Thyroid gland (tissue), 4 donors: ENCODE measurements around the gene SEC14L5. TPM values are rescaled to one million over a fixed set of nuclear protein-coding genes. Genes with fewer than 3 reads are reported as not detected.

Source experiments
- DNase-seq, 2 donors: peaks; one replicate each; pipeline ENCODE4 v3.0.0-alpha.2; 2019
- H3K27ac ChIP-seq, 3 donors: fragments of 200-600 bp; sonication (generic); 1 replicate in 2 of 3; 2 replicates in 1 of 3; pipeline ENCODE4 v1.5.1; 2016 to 2019; ENCODE audit warnings: mild to moderate bottlenecking in 1 of 3, moderate library complexity in 1 of 3
- H3K27me3 ChIP-seq: fragments of 200-600 bp; sonication (generic); one replicate; pipeline ENCODE4 v1.5.1; 2019
- H3K36me3 ChIP-seq, 2 donors: fragments of 200-600 bp; sonication (generic); one replicate each; pipeline ENCODE4 v1.5.1; 2016 to 2019
- H3K4me1 ChIP-seq, 2 donors: fragments of 200-600 bp; sonication (generic); one replicate each; pipeline ENCODE4 v1.5.1; 2017 to 2019
- H3K4me3 ChIP-seq, 3 donors: fragments of 200-600 bp; sonication (generic); replicated peaks in 1 of 3; 1 replicate in 2 of 3; 2 replicates in 1 of 3; pipeline ENCODE4 v1.5.1; 2016; ENCODE audit warnings: mild to moderate bottlenecking in 1 of 3
- H3K9me3 ChIP-seq: fragments of 200-600 bp; sonication (generic); one replicate; pipeline ENCODE4 v1.5.1; 2017
- POLR2A ChIP-seq, 2 donors: fragments of 450-650 bp; IDR thresholded peaks; one replicate each; pipeline ENCODE4 v1.6.1; 2017; ENCODE audit warnings: antibody characterized with exemption in 2 of 2, mild to moderate bottlenecking in 2 of 2, moderate library complexity in 1 of 2
- WGBS, 2 donors: methylation state at CpG; one replicate each; pipeline ENCODE4 v1.1.5; 2017; 5-methylcytosine and 5-hydroxymethylcytosine counted together
- intact Hi-C: fragments of 100-400 bp; cut with DNase I; formaldehyde crosslinking; loops from one replicate; pipeline ENCODE4 v1.15.1; 2023
- total RNA-seq, 4 donors: library from RNA; depleted of rRNA; stranded (reverse); fragments of >200 nt; gene quantifications; one replicate each; pipeline ENCODE4 v1.2.3, GENCODE V29; 2016
- TF ChIP-seq, protein P1 (sequence below), 6 experiments: fragments of 200-600 bp in 3 of 6; fragments of 450-650 bp in 3 of 6; sonication (generic) in 3 of 6; IDR thresholded peaks; one replicate each; pipeline ENCODE4 v1.5.1; 2016 to 2019; ENCODE audit warnings: antibody characterized with exemption in 6 of 6, mild to moderate bottlenecking in 2 of 6, inconsistent platforms in 1 of 6, moderate library complexity in 1 of 6

SEC14L5 gene
- total RNA-seq, 4 donors from 2014 or later = 0.11 to 0.33 (median 0.21) TPM

DNA sequence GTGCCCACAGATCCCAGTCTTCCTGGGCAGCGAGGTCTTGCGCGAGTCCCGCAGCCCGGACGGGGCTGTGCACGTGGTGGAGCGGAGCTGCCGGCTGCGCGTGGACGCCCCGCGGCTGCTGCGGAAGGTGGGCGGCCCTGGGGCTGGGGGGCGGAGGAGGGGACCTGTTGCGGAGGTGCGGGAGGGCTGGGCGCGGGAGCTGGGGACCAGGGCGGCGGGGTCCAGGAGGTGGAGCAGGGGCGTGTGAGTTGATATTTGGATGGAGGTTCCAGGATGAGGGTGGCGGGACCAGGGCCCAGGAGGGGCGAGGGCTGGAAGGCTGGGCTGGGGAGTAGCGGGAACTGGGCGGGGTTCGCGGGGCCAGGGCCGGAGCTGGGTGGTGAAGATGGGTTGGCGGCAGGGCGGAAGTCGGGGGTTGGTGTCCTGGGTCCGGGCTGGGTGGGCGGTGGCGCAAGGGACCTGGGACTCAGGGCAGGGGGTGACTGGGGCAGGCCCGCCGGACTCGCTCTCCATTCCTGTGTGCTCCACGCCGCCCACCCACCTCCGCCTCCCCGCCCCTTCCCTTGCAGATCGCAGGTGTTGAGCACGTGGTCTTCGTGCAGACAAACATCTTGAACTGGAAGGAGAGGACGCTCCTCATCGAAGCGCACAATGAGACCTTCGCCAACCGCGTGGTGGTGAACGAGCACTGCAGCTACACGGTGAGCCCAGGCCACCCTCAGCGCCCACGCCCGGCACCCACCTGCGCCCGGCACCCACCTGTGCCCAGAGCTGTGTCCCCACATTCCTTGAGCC is 29.6 kb downstream of the SEC14L5 start:
- H3K9me3 ChIP-seq = no peaks in the 10 kb centered on the region
- H3K27ac ChIP-seq = no peak overlapping the region
- H3K4me1 ChIP-seq = no peaks in the 10 kb centered on the region
- TF ChIP-seq POLR2A (IDR thresholded peaks at IDR 0.05) = no peak
- TF ChIP-seq, protein P1, sequence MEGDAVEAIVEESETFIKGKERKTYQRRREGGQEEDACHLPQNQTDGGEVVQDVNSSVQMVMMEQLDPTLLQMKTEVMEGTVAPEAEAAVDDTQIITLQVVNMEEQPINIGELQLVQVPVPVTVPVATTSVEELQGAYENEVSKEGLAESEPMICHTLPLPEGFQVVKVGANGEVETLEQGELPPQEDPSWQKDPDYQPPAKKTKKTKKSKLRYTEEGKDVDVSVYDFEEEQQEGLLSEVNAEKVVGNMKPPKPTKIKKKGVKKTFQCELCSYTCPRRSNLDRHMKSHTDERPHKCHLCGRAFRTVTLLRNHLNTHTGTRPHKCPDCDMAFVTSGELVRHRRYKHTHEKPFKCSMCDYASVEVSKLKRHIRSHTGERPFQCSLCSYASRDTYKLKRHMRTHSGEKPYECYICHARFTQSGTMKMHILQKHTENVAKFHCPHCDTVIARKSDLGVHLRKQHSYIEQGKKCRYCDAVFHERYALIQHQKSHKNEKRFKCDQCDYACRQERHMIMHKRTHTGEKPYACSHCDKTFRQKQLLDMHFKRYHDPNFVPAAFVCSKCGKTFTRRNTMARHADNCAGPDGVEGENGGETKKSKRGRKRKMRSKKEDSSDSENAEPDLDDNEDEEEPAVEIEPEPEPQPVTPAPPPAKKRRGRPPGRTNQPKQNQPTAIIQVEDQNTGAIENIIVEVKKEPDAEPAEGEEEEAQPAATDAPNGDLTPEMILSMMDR (IDR thresholded peaks at IDR 0.05) = no peak
- 24% methylated on average over 21 to 27 of the region's 60 CpGs for WGBS, 2 donors
- peaks cover 10% of the 10 kb centered on the region for H3K27me3 ChIP-seq
- no peaks in the 10 kb centered on the region for H3K36me3 ChIP-seq
- no peak for DNase-seq
- no peak overlapping the region for H3K4me3 ChIP-seq
- intact Hi-C loops = no loop called here

DNA sequence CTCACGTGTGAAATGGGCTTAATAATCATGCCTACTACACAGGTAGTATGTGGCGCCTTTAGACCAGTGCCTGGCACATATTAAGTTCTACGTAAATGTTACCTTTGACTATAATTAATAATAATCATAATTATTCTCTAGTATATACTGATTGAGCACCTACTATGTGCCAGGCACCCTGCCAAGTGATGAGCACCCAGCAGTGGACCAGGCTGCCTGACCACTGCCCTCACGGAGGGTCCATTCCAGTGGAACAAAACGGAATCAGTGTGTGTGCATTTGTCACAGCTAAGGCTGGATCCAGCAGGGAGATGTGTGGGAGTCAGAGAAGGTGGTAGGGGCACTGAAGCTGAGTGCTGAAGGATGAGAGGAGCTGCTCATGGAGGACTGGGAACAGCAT is 30.5 kb downstream of the SEC14L5 start:
- TF ChIP-seq, protein P1 (IDR thresholded peaks at IDR 0.05) = no peak
- TF ChIP-seq POLR2A (IDR thresholded peaks at IDR 0.05) = no peak
- no peak overlapping the region for H3K27ac ChIP-seq
- no peaks in the 10 kb centered on the region for H3K4me1 ChIP-seq
- intact Hi-C loops = no loop called here
- H3K9me3 ChIP-seq = no peaks in the 10 kb centered on the region
- H3K27me3 ChIP-seq = peaks cover 10% of the 10 kb centered on the region
- DNase-seq = no peak
- H3K4me3 ChIP-seq = no peak overlapping the region
- no peaks in the 10 kb centered on the region for H3K36me3 ChIP-seq
- WGBS, 2 donors = 87 to 92% methylated on average over 5 of the region's 5 CpGs

DNA sequence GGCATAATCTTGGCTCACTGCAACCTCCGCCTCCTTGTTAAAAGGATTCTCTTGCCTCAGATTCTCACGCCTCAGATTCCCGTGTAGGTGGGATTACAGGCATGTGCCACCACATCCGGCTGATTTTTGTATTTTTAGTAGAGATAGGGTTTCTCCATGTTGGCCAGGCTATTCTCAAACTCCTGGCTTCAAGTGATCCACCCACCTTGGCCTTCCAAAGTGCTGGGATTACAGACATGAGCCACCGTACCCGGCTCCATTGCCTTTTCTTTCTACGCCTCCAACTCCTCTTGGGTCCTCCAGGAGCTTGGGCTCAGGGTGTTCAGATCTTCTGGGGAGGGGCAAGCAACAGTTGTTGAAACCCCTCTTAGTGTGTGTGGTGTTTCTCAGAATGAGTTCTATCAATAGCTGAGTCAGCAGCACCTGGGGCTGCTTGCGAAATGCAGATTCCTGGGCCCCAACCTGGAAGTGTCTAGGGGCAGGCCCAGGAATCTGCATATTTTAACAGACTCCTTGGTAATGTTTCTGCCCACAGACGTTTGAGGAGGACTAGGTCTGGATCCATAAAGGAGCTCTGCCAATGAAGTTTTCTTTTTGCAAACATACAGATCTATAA is 31.4 kb downstream of the SEC14L5 start:
- Histone ChIP-seq H3K36me3 (no peaks in the 10 kb centered on the region), H3K9me3 (no peaks in the 10 kb centered on the region), H3K27me3 (peaks cover 10% of the 10 kb centered on the region), H3K27ac (no peak overlapping the region), H3K4me1 (no peaks in the 10 kb centered on the region), H3K4me3 (no peak overlapping the region)
- intact Hi-C loops = no loop called here
- no peak for DNase-seq
- WGBS, 2 donors = 73 to 85% methylated on average over 9 of the region's 9 CpGs
- TF ChIP-seq, protein P1 (IDR thresholded peaks at IDR 0.05) = no peak
- TF ChIP-seq POLR2A (IDR thresholded peaks at IDR 0.05) = no peak

DNA sequence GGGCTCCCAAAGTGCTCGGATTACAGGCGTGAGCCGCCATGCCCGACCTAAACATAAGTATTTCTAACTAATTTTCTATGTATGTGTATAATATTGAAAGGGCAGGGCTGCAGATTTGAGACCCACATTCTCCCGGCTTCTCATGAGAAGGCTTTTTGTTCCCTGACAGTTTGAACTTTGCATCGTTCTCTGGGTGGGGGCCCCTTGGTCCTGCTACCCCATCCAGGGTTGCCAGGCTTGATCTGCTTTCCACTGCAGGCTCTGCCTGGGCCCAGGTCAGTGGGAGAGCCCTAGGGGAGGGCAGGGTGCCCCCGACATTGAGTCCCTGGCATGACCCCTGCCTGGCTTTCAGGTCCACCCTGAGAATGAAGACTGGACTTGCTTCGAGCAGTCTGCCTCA is 32.3 kb downstream of the SEC14L5 start:
- no peaks in the 10 kb centered on the region for H3K4me1 ChIP-seq
- no peak overlapping the region for H3K4me3 ChIP-seq
- no peak overlapping the region for H3K27ac ChIP-seq
- H3K9me3 ChIP-seq = no peaks in the 10 kb centered on the region
- intact Hi-C loops = no loop called here
- no peaks in the 10 kb centered on the region for H3K36me3 ChIP-seq
- H3K27me3 ChIP-seq = peaks cover 10% of the 10 kb centered on the region
- TF ChIP-seq POLR2A (IDR thresholded peaks at IDR 0.05) = no peak
- TF ChIP-seq, protein P1 (IDR thresholded peaks at IDR 0.05) = no peak
- DNase-seq = no peak
- WGBS, 2 donors = 72 to 81% methylated on average over 8 of the region's 8 CpGs

DNA sequence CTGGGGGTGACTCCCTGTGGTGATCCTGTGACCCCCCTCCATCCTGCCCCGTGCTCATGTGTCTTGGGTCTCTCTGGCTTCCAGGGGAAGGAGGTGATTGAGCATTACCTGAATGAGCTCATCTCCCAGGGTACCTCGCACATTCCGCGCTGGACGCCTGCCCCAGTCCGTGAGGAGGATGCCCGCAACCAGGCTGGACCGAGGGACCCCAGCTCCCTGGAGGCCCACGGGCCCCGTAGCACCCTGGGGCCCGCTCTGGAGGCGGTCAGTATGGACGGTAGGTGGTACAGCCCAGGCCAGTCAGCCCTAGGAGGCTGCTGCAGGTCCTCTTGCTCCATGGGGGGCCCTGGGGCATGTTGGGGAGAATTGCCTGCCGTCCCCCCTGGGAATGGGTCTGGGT is 33.6 kb downstream of the SEC14L5 start:
- Histone ChIP-seq H3K36me3 (no peaks in the 10 kb centered on the region), H3K4me3 (no peak overlapping the region), H3K27me3 (peaks cover 10% of the 10 kb centered on the region), H3K4me1 (no peaks in the 10 kb centered on the region), H3K27ac (no peak overlapping the region), H3K9me3 (no peaks in the 10 kb centered on the region)
- 62 to 84% methylated on average over 2 to 8 of the region's 14 CpGs for WGBS, 2 donors
- DNase-seq = no peak
- no peak for TF ChIP-seq POLR2A (IDR thresholded peaks at IDR 0.05)
- TF ChIP-seq, protein P1 (IDR thresholded peaks at IDR 0.05) = no peak
- intact Hi-C loops = no loop called here
